GM23338 (cell line): ENCODE results near the gene MAPKAPK2.

Experiments used
- CREB1 ChIP-seq: fragments of 250-450 bp; sonication (Bioruptor Pico); IDR thresholded peaks from 2 replicates; pipeline ENCODE4 v1.5.0; 2020; ENCODE audit warnings: low read depth, mild to moderate bottlenecking, moderate library complexity
- ETS1 ChIP-seq: IDR thresholded peaks from 2 replicates; pipeline ENCODE4 v1.6.1; 2016; ENCODE audit warnings: antibody characterized with exemption
- EZH2 ChIP-seq: fragments of 200-600 bp; sonication (generic); IDR thresholded peaks from one replicate; pipeline ENCODE4 v1.8.0; 2017; ENCODE audit warnings: antibody characterized with exemption, mild to moderate bottlenecking, low read depth; ENCODE audit not compliant: unreplicated experiment
- EZH2phosphoT487 ChIP-seq: fragments of 200-600 bp; sonication (generic); IDR thresholded peaks from one replicate; pipeline ENCODE4 v1.8.1; 2018; ENCODE audit warnings: antibody characterized with exemption; ENCODE audit not compliant: unreplicated experiment
- NANOG ChIP-seq: IDR thresholded peaks from 2 replicates; pipeline ENCODE4 v1.6.1; 2016; ENCODE audit warnings: antibody characterized with exemption, borderline replicate concordance
- POLR2AphosphoS5 ChIP-seq: IDR thresholded peaks from 2 replicates; pipeline ENCODE4 v1.6.1; 2016; ENCODE audit warnings: antibody characterized with exemption, low read depth
- STAT1 ChIP-seq: IDR thresholded peaks from one replicate; pipeline ENCODE4 v1.6.1; 2016; ENCODE audit warnings: antibody characterized with exemption; ENCODE audit not compliant: unreplicated experiment
- ZNF114 ChIP-seq: fragments of 250-450 bp; sonication (Bioruptor Pico); IDR thresholded peaks from 2 replicates; pipeline ENCODE4 v1.5.0; 2020; ENCODE audit warnings: mild to moderate bottlenecking, moderate library complexity
- ZNF331 ChIP-seq: fragments of 250-450 bp; sonication (Bioruptor Pico); IDR thresholded peaks from 2 replicates; pipeline ENCODE4 v1.5.0; 2020; ENCODE audit warnings: low read depth, mild to moderate bottlenecking, moderate library complexity
- ZNF462 ChIP-seq: fragments of 250-450 bp; sonication (Bioruptor Pico); IDR thresholded peaks from 2 replicates; pipeline ENCODE4 v1.5.0; 2020; ENCODE audit warnings: mild to moderate bottlenecking, moderate library complexity
- TF ChIP-seq, protein P1 (sequence below), 2 experiments: fragments of 200-600 bp in 1 of 2; sonication (generic) in 1 of 2; conservative IDR thresholded peaks; 2 replicates each; pipeline versions ENCODE4 v1.5.1 to v1.6.1; 2016 to 2017; ENCODE audit warnings: antibody characterized with exemption in 2 of 2, low read depth in 2 of 2, mild to moderate bottlenecking in 2 of 2, moderate library complexity in 1 of 2
- TF ChIP-seq, protein P2 (sequence below): IDR thresholded peaks from one replicate; pipeline ENCODE4 v1.6.1; 2018; ENCODE audit warnings: antibody characterized with exemption; ENCODE audit not compliant: unreplicated experiment

DNA sequence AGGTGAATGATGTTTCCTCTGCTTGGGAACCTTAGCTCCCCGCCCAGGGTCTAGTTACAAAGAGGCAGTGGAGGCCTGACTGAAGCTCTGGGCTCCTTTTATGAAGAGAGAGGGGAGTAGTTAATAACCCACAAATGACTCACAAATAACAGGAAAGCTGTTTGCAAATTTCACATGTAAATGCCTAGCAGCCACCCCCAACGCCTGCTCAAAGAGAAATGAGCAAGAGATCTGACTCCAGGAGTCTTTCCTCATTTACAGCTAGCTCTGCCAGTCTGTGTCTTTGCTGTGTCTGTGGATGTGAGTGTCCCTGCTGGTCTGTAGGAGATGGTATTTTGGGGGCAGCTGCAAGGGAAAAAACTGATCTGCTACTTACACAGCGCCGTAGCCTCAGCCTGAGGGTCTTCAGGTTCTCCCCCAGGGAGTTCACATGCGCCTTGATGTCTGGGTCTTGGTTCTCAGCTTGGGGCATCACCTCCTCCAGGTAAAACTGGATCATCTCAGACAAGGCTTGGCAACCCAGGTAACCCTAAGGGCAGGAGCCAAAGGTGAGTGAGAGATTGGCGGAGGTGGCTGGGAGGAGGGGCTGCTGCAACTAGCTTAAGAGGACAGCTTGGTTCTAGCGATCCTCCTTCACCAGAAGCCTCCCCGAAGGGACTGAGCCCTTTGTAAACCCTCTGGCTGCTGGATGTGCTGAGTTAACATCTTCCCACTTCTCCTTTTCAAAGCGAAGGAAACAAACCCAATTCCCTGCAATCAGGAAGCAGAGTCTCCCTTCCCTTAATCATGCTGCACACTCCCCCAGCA lies 86.0 kb downstream of the MAPKAPK2 start, which contains the start of gene IL19:
- TF ChIP-seq, protein P1, sequence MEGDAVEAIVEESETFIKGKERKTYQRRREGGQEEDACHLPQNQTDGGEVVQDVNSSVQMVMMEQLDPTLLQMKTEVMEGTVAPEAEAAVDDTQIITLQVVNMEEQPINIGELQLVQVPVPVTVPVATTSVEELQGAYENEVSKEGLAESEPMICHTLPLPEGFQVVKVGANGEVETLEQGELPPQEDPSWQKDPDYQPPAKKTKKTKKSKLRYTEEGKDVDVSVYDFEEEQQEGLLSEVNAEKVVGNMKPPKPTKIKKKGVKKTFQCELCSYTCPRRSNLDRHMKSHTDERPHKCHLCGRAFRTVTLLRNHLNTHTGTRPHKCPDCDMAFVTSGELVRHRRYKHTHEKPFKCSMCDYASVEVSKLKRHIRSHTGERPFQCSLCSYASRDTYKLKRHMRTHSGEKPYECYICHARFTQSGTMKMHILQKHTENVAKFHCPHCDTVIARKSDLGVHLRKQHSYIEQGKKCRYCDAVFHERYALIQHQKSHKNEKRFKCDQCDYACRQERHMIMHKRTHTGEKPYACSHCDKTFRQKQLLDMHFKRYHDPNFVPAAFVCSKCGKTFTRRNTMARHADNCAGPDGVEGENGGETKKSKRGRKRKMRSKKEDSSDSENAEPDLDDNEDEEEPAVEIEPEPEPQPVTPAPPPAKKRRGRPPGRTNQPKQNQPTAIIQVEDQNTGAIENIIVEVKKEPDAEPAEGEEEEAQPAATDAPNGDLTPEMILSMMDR (conservative IDR thresholded peaks at IDR 0.05; ENCODE audit: low read depth in 2 of 2): no peak
- no peak for TF ChIP-seq EZH2phosphoT487
- no peak for TF ChIP-seq EZH2
- no peak for TF ChIP-seq POLR2AphosphoS5
- TF ChIP-seq, protein P2, sequence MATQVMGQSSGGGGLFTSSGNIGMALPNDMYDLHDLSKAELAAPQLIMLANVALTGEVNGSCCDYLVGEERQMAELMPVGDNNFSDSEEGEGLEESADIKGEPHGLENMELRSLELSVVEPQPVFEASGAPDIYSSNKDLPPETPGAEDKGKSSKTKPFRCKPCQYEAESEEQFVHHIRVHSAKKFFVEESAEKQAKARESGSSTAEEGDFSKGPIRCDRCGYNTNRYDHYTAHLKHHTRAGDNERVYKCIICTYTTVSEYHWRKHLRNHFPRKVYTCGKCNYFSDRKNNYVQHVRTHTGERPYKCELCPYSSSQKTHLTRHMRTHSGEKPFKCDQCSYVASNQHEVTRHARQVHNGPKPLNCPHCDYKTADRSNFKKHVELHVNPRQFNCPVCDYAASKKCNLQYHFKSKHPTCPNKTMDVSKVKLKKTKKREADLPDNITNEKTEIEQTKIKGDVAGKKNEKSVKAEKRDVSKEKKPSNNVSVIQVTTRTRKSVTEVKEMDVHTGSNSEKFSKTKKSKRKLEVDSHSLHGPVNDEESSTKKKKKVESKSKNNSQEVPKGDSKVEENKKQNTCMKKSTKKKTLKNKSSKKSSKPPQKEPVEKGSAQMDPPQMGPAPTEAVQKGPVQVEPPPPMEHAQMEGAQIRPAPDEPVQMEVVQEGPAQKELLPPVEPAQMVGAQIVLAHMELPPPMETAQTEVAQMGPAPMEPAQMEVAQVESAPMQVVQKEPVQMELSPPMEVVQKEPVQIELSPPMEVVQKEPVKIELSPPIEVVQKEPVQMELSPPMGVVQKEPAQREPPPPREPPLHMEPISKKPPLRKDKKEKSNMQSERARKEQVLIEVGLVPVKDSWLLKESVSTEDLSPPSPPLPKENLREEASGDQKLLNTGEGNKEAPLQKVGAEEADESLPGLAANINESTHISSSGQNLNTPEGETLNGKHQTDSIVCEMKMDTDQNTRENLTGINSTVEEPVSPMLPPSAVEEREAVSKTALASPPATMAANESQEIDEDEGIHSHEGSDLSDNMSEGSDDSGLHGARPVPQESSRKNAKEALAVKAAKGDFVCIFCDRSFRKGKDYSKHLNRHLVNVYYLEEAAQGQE: no peak
- TF ChIP-seq ZNF114: no peak
- no peak for TF ChIP-seq ZNF462
- no peak for TF ChIP-seq ETS1
- TF ChIP-seq CREB1 (CRISPR knock-in tag): no peak
- TF ChIP-seq STAT1: no peak
- no peak for TF ChIP-seq NANOG
- TF ChIP-seq ZNF331 (CRISPR knock-in tag): no peak
